Measurements from ENCODE around the gene C4orf54. TPM values are rescaled to one million over a fixed set of nuclear protein-coding genes. Genes with fewer than 3 reads are reported as not detected.

The C4orf54 gene
- total RNA-seq, 1 donor from 2014 or later: not detected

DNA sequence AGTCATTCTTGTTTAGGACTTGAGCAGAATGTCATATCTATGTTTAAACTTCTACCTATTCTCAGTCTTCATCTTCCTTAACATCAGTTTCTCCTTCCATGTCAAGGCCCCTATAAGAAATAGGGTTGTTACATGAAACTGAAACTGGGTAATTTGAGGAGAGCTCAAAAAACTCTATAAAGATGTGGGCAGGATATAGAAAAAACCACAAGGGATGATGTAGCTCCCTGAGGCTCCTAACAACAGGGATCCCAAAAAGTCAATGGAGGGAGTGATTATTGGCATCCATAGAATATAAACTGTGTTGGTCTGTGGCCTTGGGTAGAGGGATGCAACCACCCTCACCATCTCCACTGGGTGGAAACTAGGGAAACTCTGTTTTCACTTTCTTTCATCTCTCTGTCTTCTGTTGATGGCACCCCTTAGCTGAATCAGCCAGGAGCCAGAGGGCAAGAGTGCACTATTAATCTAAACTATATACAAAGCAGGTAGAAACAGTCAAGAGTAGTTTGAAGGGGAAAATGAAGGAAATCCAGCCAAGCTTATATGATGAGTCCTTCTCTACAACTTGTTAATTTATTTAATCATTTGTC is 27.6 kb downstream of the C4orf54 start:
- ChIA-PET CTCF (no interaction called here), POLR2A (interaction anchor here (0.6 kb wide), 1 partner anchor 13 kb away, joined by 3 read pairs; no protein-coding TSS in a partner anchor)
- ATAC-seq (ENCODE audit: low read depth) (no peak), DNase-seq (no peak)
- intact Hi-C loops (cut with micrococcal nuclease): no loop called here
- Mint-ChIP-seq H3K27ac (no peak overlapping the region), H3K4me1 (no peaks in the 10 kb centered on the region), H3K36me3 (ENCODE audit: low read depth) (no peaks in the 10 kb centered on the region), H3K27me3 (peaks cover 16% of the 10 kb centered on the region), H3K4me3 (no peak overlapping the region), H3K9me3 (no peaks in the 10 kb centered on the region)
- TF ChIP-seq, protein P1, sequence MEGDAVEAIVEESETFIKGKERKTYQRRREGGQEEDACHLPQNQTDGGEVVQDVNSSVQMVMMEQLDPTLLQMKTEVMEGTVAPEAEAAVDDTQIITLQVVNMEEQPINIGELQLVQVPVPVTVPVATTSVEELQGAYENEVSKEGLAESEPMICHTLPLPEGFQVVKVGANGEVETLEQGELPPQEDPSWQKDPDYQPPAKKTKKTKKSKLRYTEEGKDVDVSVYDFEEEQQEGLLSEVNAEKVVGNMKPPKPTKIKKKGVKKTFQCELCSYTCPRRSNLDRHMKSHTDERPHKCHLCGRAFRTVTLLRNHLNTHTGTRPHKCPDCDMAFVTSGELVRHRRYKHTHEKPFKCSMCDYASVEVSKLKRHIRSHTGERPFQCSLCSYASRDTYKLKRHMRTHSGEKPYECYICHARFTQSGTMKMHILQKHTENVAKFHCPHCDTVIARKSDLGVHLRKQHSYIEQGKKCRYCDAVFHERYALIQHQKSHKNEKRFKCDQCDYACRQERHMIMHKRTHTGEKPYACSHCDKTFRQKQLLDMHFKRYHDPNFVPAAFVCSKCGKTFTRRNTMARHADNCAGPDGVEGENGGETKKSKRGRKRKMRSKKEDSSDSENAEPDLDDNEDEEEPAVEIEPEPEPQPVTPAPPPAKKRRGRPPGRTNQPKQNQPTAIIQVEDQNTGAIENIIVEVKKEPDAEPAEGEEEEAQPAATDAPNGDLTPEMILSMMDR (IDR thresholded peaks at IDR 0.05): no peak

DNA sequence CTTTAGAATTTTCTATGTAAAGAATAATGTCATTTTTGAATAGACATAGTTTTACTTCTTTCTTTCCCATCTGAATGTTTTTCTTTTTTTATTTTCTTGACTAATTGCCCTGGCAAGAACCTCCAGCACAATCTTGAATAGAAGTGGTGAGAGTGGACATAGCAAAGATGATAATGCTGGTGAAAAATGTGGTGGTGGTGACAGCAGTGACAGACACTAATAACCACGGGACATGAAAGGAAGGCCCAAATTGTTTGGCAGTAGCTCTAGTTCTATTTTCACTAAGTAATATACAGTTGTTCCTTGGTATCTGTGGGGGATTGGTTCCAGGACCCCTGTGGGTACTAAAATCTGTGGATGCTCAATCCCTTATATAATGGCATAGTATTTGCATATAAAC is 29.6 kb downstream of the C4orf54 start:
- POLR2A ChIA-PET: no interaction called here
- intact Hi-C loops (cut with micrococcal nuclease): no loop called here
- H3K36me3 Mint-ChIP-seq (ENCODE audit: low read depth): no peaks in the 10 kb centered on the region
- H3K9me3 Mint-ChIP-seq: no peaks in the 10 kb centered on the region
- peaks cover 12% of the 10 kb centered on the region for H3K27me3 Mint-ChIP-seq
- H3K4me1 Mint-ChIP-seq: no peaks in the 10 kb centered on the region
- H3K4me3 Mint-ChIP-seq: no peak overlapping the region
- CTCF ChIA-PET: no interaction called here
- TF ChIP-seq, protein P1 (IDR thresholded peaks at IDR 0.05): no peak
- DNase-seq: no peak
- no peak overlapping the region for H3K27ac Mint-ChIP-seq
- ATAC-seq (ENCODE audit: low read depth): no peak

- ChIA-PET POLR2A (no interaction called here), CTCF (no interaction called here)
- Mint-ChIP-seq H3K27me3 (peaks cover 10% of the 10 kb centered on the region), H3K27ac (no peak overlapping the region), H3K36me3 (ENCODE audit: low read depth) (no peaks in the 10 kb centered on the region), H3K4me3 (no peak overlapping the region), H3K4me1 (no peaks in the 10 kb centered on the region), H3K9me3 (no peaks in the 10 kb centered on the region)
- intact Hi-C loops (cut with micrococcal nuclease): no loop called here
- DNase-seq: no peak
- TF ChIP-seq, protein P1 (IDR thresholded peaks at IDR 0.05): no peak
- ATAC-seq (ENCODE audit: low read depth): no peak
Measured at GRCh38 chr4:99625369-99625768, 32.3 kb downstream of the C4orf54 start.

GRCh38 chr4:99624141-99624719 is 33.4 kb downstream of the C4orf54 start:
- CTCF ChIA-PET: no interaction called here
- POLR2A ChIA-PET: no interaction called here
- TF ChIP-seq, protein P1 (IDR thresholded peaks at IDR 0.05): no peak
- DNase-seq: no peak
- H3K9me3 Mint-ChIP-seq: no peaks in the 10 kb centered on the region
- no peak overlapping the region for H3K27ac Mint-ChIP-seq
- H3K27me3 Mint-ChIP-seq: peaks cover 7% of the 10 kb centered on the region
- H3K36me3 Mint-ChIP-seq (ENCODE audit: low read depth): no peaks in the 10 kb centered on the region
- intact Hi-C loops (cut with micrococcal nuclease): no loop called here
- H3K4me3 Mint-ChIP-seq: no peak overlapping the region
- no peak for ATAC-seq (ENCODE audit: low read depth)
- H3K4me1 Mint-ChIP-seq: no peaks in the 10 kb centered on the region

- CTCF ChIA-PET: no interaction called here
- Mint-ChIP-seq H3K36me3 (ENCODE audit: low read depth) (no peaks in the 10 kb centered on the region), H3K4me3 (no peak overlapping the region), H3K4me1 (no peaks in the 10 kb centered on the region), H3K27ac (no peak overlapping the region), H3K9me3 (no peaks in the 10 kb centered on the region), H3K27me3 (peaks cover 10% of the 10 kb centered on the region)
- no peak for ATAC-seq (ENCODE audit: low read depth)
- intact Hi-C loops (cut with micrococcal nuclease): no loop called here
- POLR2A ChIA-PET: no interaction called here
- TF ChIP-seq, protein P1 (IDR thresholded peaks at IDR 0.05): no peak
- no peak for DNase-seq
Measured at GRCh38 chr4:99622341-99622740, 35.3 kb downstream of the C4orf54 start.
